Ecto neural progenitor cell (in vitro differentiated cells): ENCODE results near the gene TTC28.
"Not testable (repeated sequence)": the region's sequence is repeated elsewhere in the genome, so short reads cannot be mapped to it uniquely, and the experiment has no call there.

Source experiments
- DNase-seq: peaks from one replicate; pipeline ENCODE4 v3.0.0-alpha.2; 2018; ENCODE audit warnings: low spot score

The TTC28 gene

GRCh38 chr22:28406246-28406645, 273.4 kb downstream of the TTC28 start:
- no peak for DNase-seq

- DNase-seq, result no peak
These were observed 274.1 kb downstream of the TTC28 start for GRCh38 chr22:28405588-28405987.

- no peak for DNase-seq
These were observed 277.1 kb downstream of the TTC28 start for GRCh38 chr22:28402539-28402938.

GRCh38 chr22:28402060-28402459, 277.6 kb downstream of the TTC28 start:
- no peak for DNase-seq

GRCh38 chr22:28398981-28399380, 280.7 kb downstream of the TTC28 start:
- DNase-seq, result no peak

GRCh38 chr22:28398355-28398754, 281.3 kb downstream of the TTC28 start:
- no peak for DNase-seq

- no peak for DNase-seq
These were observed 282.3 kb downstream of the TTC28 start for GRCh38 chr22:28397306-28397705.

- no peak for DNase-seq
These were observed 283.5 kb downstream of the TTC28 start for GRCh38 chr22:28395920-28396753.

GRCh38 chr22:28395520-28395919, 284.1 kb downstream of the TTC28 start:
- DNase-seq, result no peak

GRCh38 chr22:28394513-28395110, 285.0 kb downstream of the TTC28 start:
- no peak for DNase-seq

- no peak for DNase-seq
These were observed 298.0 kb downstream of the TTC28 start for GRCh38 chr22:28381429-28382167.

- no peak for DNase-seq
These were observed 299.7 kb downstream of the TTC28 start for GRCh38 chr22:28379951-28380350.

- no peak for DNase-seq
These were observed 300.4 kb downstream of the TTC28 start for GRCh38 chr22:28379075-28379779.

- no peak for DNase-seq
These were observed 303.7 kb downstream of the TTC28 start for GRCh38 chr22:28375761-28376534.

GRCh38 chr22:28373831-28374230, 305.8 kb downstream of the TTC28 start:
- no peak for DNase-seq

- no peak for DNase-seq
These were observed 309.8 kb downstream of the TTC28 start for GRCh38 chr22:28369854-28370253.

GRCh38 chr22:28366856-28367255, 312.8 kb downstream of the TTC28 start:
- no peak for DNase-seq

- no peak for DNase-seq
These were observed 314.3 kb downstream of the TTC28 start for GRCh38 chr22:28365371-28365770.

GRCh38 chr22:28364105-28364504, 315.5 kb downstream of the TTC28 start:
- not testable (repeated sequence) for DNase-seq

- DNase-seq, result no peak
These were observed 318.7 kb downstream of the TTC28 start for GRCh38 chr22:28360939-28361338.

- no peak for DNase-seq
These were observed 321.3 kb downstream of the TTC28 start for GRCh38 chr22:28358312-28358711.

GRCh38 chr22:28357193-28357592, 322.4 kb downstream of the TTC28 start:
- DNase-seq, result no peak
